IPS DF 19.7 (cell line): ENCODE results near the gene PPM1J.
"Not testable (repeated sequence)": the region's sequence is repeated elsewhere in the genome, so short reads cannot be mapped to it uniquely, and the experiment has no call there.

ENCODE experiments used
- DNase-seq: peaks from one replicate; pipeline ENCODE4 v3.0.0-alpha.2; 2013; ENCODE audit warnings: low read depth, low spot score

Gene PPM1J

DNA sequence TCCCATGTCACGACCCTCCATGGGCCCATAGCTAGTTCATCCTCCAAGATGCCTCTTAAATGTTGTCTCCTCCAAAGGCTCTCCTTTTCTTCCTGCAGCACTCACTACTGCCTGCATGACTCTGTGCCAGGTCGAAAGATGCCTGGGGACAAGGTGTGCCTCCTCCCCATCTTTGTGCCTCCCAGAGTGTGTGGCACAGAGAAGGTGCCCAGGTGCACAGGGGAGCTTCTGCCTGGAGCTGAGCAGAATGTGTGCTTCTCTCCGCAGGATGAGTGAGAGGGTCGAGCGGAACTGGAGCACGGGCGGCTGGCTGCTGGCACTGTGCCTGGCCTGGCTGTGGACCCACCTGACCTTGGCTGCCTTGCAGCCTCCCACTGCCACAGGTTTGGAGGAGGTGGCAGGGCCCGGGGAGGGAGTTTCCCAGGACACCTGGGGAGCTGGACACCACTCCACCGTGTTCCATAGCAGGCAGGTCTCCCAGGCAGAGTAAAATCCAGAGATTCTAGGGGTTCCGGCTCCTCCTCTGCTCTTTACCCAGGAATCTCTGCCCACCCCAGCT lies 6.9 kb upstream of the PPM1J start:
- DNase-seq = no peak

GRCh38 chr1:112721294-112721693 lies 6.2 kb upstream of the PPM1J start:
- not testable (repeated sequence) for DNase-seq

DNA sequence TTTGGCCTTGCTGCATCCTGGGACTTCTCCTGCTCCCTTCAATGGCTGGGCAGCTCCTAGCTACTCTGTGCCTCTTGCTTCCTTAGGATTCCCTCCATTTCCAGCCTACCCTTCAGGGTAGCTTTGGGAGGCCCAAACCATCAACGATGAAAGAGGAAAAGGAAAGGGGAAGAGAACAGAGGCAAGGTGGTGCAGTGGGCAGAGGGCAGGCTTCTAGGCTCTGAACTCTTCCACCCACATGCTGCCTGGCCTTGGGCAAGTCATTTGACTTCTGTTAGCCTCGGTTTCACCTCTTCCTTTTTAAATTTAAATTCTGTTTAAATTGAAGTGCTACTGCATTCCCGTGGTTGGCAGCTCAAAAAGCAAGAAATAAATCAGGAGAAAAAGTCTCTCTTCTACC lies 5.7 kb upstream of the PPM1J start:
- DNase-seq = no peak

DNA sequence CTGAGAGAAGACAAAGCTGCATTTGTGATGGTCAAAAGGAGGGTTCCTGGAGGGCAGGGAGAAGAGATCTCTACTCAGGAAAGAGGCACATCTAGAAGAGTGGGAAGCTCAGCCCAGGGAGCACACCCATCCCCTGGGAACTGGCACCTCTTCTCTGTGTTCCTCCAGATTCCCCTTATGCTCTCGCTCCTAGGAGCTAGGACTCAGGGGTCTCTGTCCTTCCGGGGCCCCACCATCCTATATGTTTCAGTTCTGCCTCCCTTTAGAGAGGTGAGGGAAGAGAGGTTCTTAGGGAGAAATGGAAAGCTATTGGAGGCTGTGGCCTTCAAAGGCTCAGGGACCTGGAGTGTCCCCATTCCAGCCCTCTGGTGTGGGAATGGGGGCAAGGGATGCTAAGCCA lies 4.6 kb upstream of the PPM1J start:
- DNase-seq = no peak

GRCh38 chr1:112718691-112719418 lies 3.7 kb upstream of the PPM1J start:
- DNase-seq = no peak

- no peak for DNase-seq
These were observed 2.2 kb upstream of the PPM1J start for GRCh38 chr1:112717263-112717873.

DNA sequence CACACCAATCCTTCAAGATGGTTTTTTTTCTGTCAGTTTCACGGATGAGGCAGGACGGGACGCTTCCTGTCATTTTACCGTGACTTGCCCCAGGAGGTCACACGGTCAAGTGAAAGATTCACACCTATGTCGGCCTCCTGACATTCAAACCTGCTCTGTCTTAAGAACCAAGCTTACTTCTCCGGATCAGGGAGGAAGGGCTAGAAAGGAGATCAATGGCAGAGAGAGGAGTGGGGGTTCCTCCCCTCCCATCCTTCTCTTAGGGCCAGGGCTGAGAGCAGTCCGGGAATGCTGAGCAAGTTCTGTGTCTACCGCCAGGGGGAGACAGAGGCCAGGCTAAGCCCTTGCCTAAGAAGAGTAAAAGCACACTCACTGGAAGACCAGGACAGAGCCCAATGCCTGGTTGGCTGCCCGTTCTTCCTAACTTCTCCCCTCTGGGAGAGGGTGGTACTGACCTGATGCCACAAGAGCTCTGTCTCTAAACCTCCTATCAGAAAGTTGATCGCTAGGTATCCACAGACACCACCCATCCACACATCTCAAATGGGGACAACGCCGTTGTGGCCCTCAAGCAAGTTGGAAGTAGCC lies 1.1 kb upstream of the PPM1J start:
- DNase-seq = peak; percentile 78

- no peak for DNase-seq
These were observed 544 bp downstream of the PPM1J start for GRCh38 chr1:112714313-112715263.

DNA sequence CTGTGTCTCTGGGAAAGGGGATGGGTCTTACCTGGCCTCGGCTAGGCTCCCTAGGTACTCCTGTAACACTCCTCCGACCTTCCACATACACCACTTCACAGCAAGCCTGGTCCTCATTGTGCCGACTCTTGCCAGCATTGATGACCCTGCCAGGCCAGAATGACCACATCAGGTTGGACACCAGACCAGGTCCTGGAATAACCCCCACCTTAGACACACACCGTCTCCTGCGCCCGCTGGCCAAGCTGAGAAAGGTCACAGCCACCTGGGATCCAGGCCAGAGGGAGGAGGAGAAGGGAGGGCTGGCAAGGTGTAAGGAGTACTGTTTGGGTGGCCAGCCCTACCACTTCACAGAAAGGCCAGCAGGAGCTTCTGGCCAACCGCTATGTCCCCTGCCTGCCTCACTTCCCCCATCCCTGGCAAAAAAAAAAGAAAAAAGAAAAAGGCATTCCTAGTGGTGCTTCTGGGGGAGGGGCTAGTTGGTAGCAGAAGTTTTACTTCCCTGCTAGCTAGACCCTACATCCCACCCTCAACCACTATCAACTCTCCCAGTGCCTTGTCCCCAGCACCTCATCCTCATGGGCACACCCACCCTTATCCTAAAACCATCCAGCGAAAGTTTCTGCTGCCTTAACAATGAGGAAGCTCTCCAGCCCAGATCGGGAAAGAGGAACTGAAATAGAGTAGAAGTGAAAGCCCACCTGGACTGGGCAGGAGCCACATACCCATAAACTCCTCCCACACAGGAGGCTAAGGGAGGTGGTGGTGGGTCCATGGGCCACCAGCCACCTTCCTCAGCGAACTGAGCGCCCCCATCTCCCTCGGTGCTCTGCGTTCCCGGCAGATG lies 1.4 kb downstream of the PPM1J start:
- no peak for DNase-seq

- no peak for DNase-seq
These were observed 2.4 kb downstream of the PPM1J start for GRCh38 chr1:112712701-112713128.

DNA sequence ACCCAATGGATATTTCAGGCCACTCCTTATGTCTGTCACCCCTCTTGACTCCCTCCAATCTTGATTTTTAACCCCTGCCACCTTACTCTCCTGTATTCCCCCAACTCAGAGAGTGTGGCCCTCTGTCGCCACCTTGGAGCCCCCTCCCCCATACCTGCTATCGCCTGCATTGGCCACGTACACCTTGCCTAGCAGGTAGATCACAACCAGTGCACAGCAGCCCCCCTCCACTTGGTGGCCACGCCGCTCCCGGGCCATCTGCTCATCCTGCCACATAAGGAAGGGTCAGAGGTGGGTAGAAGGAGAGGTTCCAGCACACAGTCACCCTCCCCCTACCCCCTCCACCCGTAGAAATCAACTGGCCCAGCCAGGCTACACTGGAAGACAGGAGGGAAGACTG lies 2.9 kb downstream of the PPM1J start:
- DNase-seq = no peak

DNA sequence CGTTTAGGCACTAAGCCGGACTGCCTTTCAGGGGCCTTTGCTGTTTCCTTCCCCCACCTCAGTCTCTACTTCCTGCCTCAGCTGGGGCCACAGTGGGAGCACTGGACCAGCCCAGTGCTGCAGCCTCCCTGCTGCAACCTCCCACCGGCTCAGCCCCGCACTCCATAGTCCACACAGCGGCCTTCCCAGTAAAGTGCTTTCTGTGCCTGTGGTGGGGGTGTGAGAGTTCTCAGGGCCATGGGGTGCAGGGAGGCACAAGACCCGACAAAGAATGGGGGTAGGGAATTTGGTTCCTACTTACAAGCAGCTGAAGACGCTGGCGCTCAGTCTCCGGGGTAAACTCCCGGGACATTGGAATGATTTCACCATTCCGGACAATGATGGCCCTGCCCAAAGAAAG lies 3.5 kb downstream of the PPM1J start:
- no peak for DNase-seq

- DNase-seq = no peak
These were observed 4.1 kb downstream of the PPM1J start for GRCh38 chr1:112711041-112711440.

- DNase-seq = no peak
These were observed 4.5 kb downstream of the PPM1J start for GRCh38 chr1:112710586-112710985.

- DNase-seq = no peak
These were observed 5.0 kb downstream of the PPM1J start for GRCh38 chr1:112710159-112710558.

DNA sequence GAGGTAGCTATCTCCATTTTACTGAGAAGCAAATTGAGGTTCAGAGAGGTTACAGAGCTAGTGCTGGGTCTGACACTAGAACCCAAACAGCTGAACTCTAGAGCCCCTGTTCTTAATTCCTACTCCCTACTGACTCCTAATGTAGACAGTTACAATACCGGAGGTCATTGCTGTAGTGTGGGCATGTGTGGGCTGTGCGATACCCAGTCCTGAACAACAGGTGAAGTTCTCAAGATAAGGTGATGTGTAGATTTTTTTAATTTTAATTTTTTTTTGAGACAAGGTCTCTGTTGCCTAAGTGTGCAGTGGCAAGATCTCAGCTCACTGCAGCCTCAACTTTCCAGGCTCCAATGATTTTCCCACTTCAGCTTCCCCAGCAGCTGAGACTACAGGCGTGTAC lies 6.6 kb downstream of the PPM1J start:
- DNase-seq = no peak

- DNase-seq = no peak
These were observed 7.1 kb downstream of the PPM1J start for GRCh38 chr1:112708002-112708448.

GRCh38 chr1:112707221-112708001 lies 7.7 kb downstream of the PPM1J start:
- DNase-seq = peak; percentile 71

GRCh38 chr1:112706505-112707220 lies 8.5 kb downstream of the PPM1J start, which contains the start of gene RHOC:
Gene RHOC, minus strand, starts transcription at chr1:112707127. Its CDS starts 3,328 bp downstream, at chr1:112703799.
- DNase-seq = no peak
